K562 (cell line): ENCODE measurements around the gene CRAMP1. TPM values are rescaled to one million over a fixed set of nuclear protein-coding genes. Genes with fewer than 3 reads are reported as not detected.

Experiments used
- CBX1 ChIP-seq: sonication (generic); IDR thresholded peaks from 2 replicates; pipeline ENCODE4 v1.6.1; 2016; ENCODE audit warnings: antibody characterized with exemption, low read depth, mild to moderate bottlenecking
- CCAR2 ChIP-seq: fragments of 200-400 bp; formaldehyde crosslinking; IDR thresholded peaks from 2 replicates; pipeline ENCODE4 v1.6.1; 2017; ENCODE audit warnings: mild to moderate bottlenecking, low read depth, low read length
- FOXJ2 ChIP-seq: fragments of 200-800 bp; sonication (Bioruptor generic); IDR thresholded peaks from 2 replicates; pipeline ENCODE4 v1.6.1; 2016; ENCODE audit warnings: missing genetic modification characterization, missing compliant biosample characterization
- GATAD2A ChIP-seq: fragments of 450-650 bp; IDR thresholded peaks from 2 replicates; pipeline ENCODE4 v1.6.1; 2017
- GATAD2B ChIP-seq: fragments of 450-650 bp; IDR thresholded peaks from 2 replicates; pipeline ENCODE4 v1.6.1; 2017; ENCODE audit warnings: mild to moderate bottlenecking, borderline replicate concordance
- HDAC3 ChIP-seq: fragments of 450-650 bp; IDR thresholded peaks from 2 replicates; pipeline ENCODE4 v1.6.1; 2018; ENCODE audit warnings: borderline replicate concordance, mild to moderate bottlenecking, moderate library complexity; ENCODE audit not compliant: partially characterized antibody
- JUNB ChIP-seq: fragments of 450-650 bp; formaldehyde crosslinking; conservative IDR thresholded peaks from 2 replicates; pipeline ENCODE4 v1.4.0; 2020; ENCODE audit warnings: mild to moderate bottlenecking
- KLF13 ChIP-seq: fragments of 450-650 bp; IDR thresholded peaks from 2 replicates; pipeline ENCODE4 v1.6.1; 2016; ENCODE audit warnings: missing genetic modification characterization, low read depth, mild to moderate bottlenecking, missing compliant biosample characterization, moderate library complexity, borderline replicate concordance
- MCM7 ChIP-seq, 2 experiments: fragments of 450-650 bp; IDR thresholded peaks; 2 replicates each; pipeline ENCODE4 v1.6.1; 2016 to 2018
- MYBL2 ChIP-seq, 2 experiments: fragments of 450-650 bp in 1 of 2; sonication (generic) in 1 of 2; formaldehyde crosslinking in 1 of 2; IDR thresholded peaks; 2 replicates each; pipeline versions ENCODE4 v1.6.1 to v1.8.1; 2017 to 2022; ENCODE audit warnings: borderline replicate concordance in 1 of 2, inconsistent platforms in 1 of 2, low read depth in 1 of 2, mild to moderate bottlenecking in 1 of 2, missing genetic modification reagents in 1 of 2, moderate library complexity in 1 of 2
- NR1H2 ChIP-seq: sonication (generic); formaldehyde crosslinking; IDR thresholded peaks from 2 replicates; pipeline ENCODE4 v1.4.0; 2020; ENCODE audit warnings: mild to moderate bottlenecking, missing genetic modification reagents
- POLR2AphosphoS2 ChIP-seq: IDR thresholded peaks from 2 replicates; pipeline ENCODE4 v1.6.1; 2012; ENCODE audit warnings: low read length, improper control_type of control experiment
- POLR2B ChIP-seq: fragments of 450-650 bp; IDR thresholded peaks from 2 replicates; pipeline ENCODE4 v1.6.1; 2018; ENCODE audit warnings: low read depth; ENCODE audit not compliant: partially characterized antibody
- RUNX1 ChIP-seq: sonication (generic); IDR thresholded peaks from 2 replicates; pipeline ENCODE4 v1.6.1; 2016; ENCODE audit warnings: antibody characterized with exemption, low read depth
- SAP30 ChIP-seq: fragments of 200-600 bp; sonication (generic); IDR thresholded peaks from 2 replicates; pipeline ENCODE4 v1.6.1; 2012; ENCODE audit warnings: borderline replicate concordance, low read depth, mild to moderate bottlenecking, moderate library complexity, low read length, control low read depth, inconsistent platforms; ENCODE audit not compliant: insufficient read depth, poor library complexity, severe bottlenecking
- STAT5A ChIP-seq: IDR thresholded peaks from 2 replicates; pipeline ENCODE4 v1.6.1; 2012; ENCODE audit warnings: low read length, inconsistent platforms, borderline replicate concordance
- TAF15 ChIP-seq: fragments of 200-400 bp; formaldehyde crosslinking; IDR thresholded peaks from 2 replicates; pipeline ENCODE4 v1.6.1; 2017; ENCODE audit warnings: mild to moderate bottlenecking, low read depth, low read length, moderate library complexity
- TBL1XR1 ChIP-seq, 2 experiments: IDR thresholded peaks; 2 replicates each; pipeline ENCODE4 v1.6.1; 2012; ENCODE audit warnings: improper control_type of control experiment in 2 of 2, low read length in 2 of 2, mild to moderate bottlenecking in 1 of 2
- ZNF175 ChIP-seq: fragments of 200-800 bp; sonication (Bioruptor generic); IDR thresholded peaks from 2 replicates; pipeline ENCODE4 v1.6.1; 2016; ENCODE audit warnings: low read depth, mild to moderate bottlenecking, missing genetic modification characterization, missing compliant biosample characterization
- ZNF239 ChIP-seq: fragments of 250-450 bp; sonication (Bioruptor Pico); IDR thresholded peaks from 2 replicates; pipeline ENCODE4 v1.4.0; 2020; ENCODE audit warnings: mild to moderate bottlenecking
- ZNF561 ChIP-seq: fragments of 450-650 bp; formaldehyde crosslinking; conservative IDR thresholded peaks from 2 replicates; pipeline ENCODE4 v1.4.0; 2020; ENCODE audit warnings: mild to moderate bottlenecking, moderate library complexity
- ZNF644 ChIP-seq: fragments of 200-800 bp; sonication (Bioruptor generic); IDR thresholded peaks from 2 replicates; pipeline ENCODE4 v1.6.1; 2016; ENCODE audit warnings: low read depth, missing genetic modification characterization, missing compliant biosample characterization
- polyA plus RNA-seq, 8 experiments: library from polyadenylated mRNA; depleted of rRNA in 4 of 8; stranded (reverse) in 5 of 8; unstranded in 3 of 8; fragments of >200 nt; fragmentation: Nextera tagmentation in 2 of 8; fragmentation: Illumina TruSeq in 1 of 8; extraction: Ambion mirVana in 2 of 8; extraction: Trizol in 1 of 8; gene quantifications; 2 replicates each; pipeline versions ENCODE4 v1.2.1 to v1.2.3, GENCODE V29; 2011 to 2014; ENCODE audit warnings: inconsistent platforms in 1 of 8, missing spikeins in 1 of 8
- total RNA-seq, 7 experiments: library from RNA; depleted of rRNA in 6 of 7; stranded (reverse); fragments of >200 nt in 6 of 7; fragmentation: Illumina TruSeq in 2 of 7; extraction: Trizol in 2 of 7; gene quantifications; 2 replicates each; pipeline versions ENCODE4 v1.2.1 to v1.2.3, GENCODE V29; 2011 to 2021; ENCODE audit warnings: low replicate concordance in 1 of 7
- TF ChIP-seq, protein P1 (sequence below): fragments of 450-650 bp; formaldehyde crosslinking; IDR thresholded peaks from 2 replicates; pipeline ENCODE4 v1.4.0; 2020; ENCODE audit warnings: mild to moderate bottlenecking, moderate library complexity
- TF ChIP-seq, protein P2 (sequence below): fragments of 250-450 bp; sonication (Bioruptor Pico); IDR thresholded peaks from 2 replicates; pipeline ENCODE4 v1.5.0; 2021
- TF ChIP-seq, protein P3 (sequence below): fragments of 450-650 bp; conservative IDR thresholded peaks from 2 replicates; pipeline ENCODE4 v1.6.1; 2016; ENCODE audit warnings: missing genetic modification characterization, low read depth, mild to moderate bottlenecking, missing compliant biosample characterization, moderate library complexity

The CRAMP1 gene
- total and polyA plus RNA-seq, 9 of the 15 experiments (the other 6 are each of a cell fraction or from before 2014, with no cell fraction given), result 0.52 to 20.8 (median 7.5) TPM

DNA sequence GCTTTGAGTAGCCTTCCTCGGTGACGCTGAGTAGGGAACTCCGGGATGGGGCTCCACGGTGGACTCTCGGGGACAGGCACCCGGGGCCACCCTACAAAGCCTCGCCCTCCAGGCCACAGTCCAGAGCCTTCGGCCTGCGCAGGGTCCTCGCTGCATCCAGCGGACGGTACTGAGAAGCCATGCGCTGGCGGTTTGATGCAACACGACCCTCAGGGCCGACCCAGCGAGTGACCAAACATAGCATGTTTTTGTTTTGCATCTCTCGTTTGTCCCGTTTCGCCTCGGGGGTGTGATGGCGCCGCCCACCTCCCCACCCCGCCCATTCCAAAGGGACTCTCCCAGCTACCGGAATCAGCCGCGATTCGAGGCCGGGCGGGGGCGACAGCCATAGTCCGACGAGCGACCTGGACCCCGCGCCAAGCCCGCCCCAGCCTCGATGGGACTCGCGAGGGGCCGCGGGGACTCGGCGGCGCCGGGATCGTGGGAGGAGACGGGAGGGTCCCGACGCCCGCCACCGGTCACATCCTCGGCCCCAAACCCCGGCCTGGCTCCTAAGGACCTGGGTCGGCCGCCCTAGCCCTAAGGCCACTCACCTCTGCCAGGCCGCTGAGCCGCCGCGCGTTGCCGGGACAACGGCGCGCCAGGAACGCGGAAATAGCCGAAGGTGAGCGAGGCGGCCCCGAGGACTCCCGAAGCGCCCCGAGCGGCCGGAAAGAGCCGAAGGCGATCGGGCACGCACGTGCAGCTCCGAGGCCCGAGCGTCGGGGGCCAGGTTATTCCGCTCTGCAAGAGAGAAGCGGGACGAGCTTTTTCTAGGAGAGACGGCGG lies 1.9 kb upstream of the CRAMP1 start (continued):
- peak; percentile 82 for TF ChIP-seq SAP30
- TF ChIP-seq POLR2AphosphoS2, result no peak; the same call in 1 of the 2 replicates
- peak; percentile 54; the same call in 1 of the 2 replicates for TF ChIP-seq CBX1
- no peak for TF ChIP-seq TAF15
- TF ChIP-seq, protein P1, sequence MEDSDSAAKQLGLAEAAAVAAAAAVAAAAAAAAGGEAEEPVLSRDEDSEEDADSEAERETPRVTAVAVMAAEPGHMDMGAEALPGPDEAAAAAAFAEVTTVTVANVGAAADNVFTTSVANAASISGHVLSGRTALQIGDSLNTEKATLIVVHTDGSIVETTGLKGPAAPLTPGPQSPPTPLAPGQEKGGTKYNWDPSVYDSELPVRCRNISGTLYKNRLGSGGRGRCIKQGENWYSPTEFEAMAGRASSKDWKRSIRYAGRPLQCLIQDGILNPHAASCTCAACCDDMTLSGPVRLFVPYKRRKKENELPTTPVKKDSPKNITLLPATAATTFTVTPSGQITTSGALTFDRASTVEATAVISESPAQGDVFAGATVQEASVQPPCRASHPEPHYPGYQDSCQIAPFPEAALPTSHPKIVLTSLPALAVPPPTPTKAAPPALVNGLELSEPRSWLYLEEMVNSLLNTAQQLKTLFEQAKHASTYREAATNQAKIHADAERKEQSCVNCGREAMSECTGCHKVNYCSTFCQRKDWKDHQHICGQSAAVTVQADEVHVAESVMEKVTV, result peak; percentile 100
- TF ChIP-seq ZNF644, result no peak
- TF ChIP-seq, protein P2, sequence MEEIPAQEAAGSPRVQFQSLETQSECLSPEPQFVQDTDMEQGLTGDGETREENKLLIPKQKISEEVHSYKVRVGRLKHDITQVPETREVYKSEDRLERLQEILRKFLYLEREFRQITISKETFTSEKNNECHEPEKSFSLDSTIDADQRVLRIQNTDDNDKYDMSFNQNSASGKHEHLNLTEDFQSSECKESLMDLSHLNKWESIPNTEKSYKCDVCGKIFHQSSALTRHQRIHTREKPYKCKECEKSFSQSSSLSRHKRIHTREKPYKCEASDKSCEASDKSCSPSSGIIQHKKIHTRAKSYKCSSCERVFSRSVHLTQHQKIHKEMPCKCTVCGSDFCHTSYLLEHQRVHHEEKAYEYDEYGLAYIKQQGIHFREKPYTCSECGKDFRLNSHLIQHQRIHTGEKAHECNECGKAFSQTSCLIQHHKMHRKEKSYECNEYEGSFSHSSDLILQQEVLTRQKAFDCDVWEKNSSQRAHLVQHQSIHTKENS (CRISPR knock-in tag), result no peak
- TF ChIP-seq ZNF239 (CRISPR knock-in tag), result no peak
- no peak for TF ChIP-seq TBL1XR1 (IDR thresholded peaks at IDR 0.05; ENCODE audit: low read length in 2 of 2)
- no peak for TF ChIP-seq KLF13 (tag)
- no peak for TF ChIP-seq STAT5A
- no peak for TF ChIP-seq RUNX1
- no peak for TF ChIP-seq HDAC3
- TF ChIP-seq JUNB, result no peak
- TF ChIP-seq, protein P3, sequence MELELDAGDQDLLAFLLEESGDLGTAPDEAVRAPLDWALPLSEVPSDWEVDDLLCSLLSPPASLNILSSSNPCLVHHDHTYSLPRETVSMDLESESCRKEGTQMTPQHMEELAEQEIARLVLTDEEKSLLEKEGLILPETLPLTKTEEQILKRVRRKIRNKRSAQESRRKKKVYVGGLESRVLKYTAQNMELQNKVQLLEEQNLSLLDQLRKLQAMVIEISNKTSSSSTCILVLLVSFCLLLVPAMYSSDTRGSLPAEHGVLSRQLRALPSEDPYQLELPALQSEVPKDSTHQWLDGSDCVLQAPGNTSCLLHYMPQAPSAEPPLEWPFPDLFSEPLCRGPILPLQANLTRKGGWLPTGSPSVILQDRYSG (tag), result no peak
- peak; percentile 44; the same call in 1 of the 2 replicates for TF ChIP-seq NR1H2 (CRISPR knock-in tag)
- TF ChIP-seq GATAD2B, result no peak
- TF ChIP-seq ZNF175, result no peak
- TF ChIP-seq ZNF561, result no peak
- no peak for TF ChIP-seq POLR2B
- TF ChIP-seq GATAD2A, result peak; percentile 100
- no peak for TF ChIP-seq CCAR2
- peak; percentile 73; the same call in 1 of the 2 replicates for TF ChIP-seq FOXJ2
- TF ChIP-seq MCM7 (IDR thresholded peaks at IDR 0.05), result no peak
- no peak for TF ChIP-seq MYBL2 (IDR thresholded peaks at IDR 0.05; ENCODE audit: low read depth)
- no peak for TF ChIP-seq MYBL2 (CRISPR knock-in tag; IDR thresholded peaks at IDR 0.05; ENCODE audit: borderline replicate concordance)
